OCI-LY1 (cell line): ENCODE data around the gene UQCRHL.

ENCODE experiments used
- EZH2 ChIP-seq: fragments of 200-600 bp; sonication (generic), shearing (Covaris generic); IDR thresholded peaks from 2 replicates; pipeline ENCODE4 v1.8.0; 2017; ENCODE audit warnings: borderline replicate concordance, mixed run types, mild to moderate bottlenecking, antibody characterized with exemption, low read length, moderate library complexity, mixed read lengths
- TF ChIP-seq, protein P1 (sequence below): fragments of 200-600 bp; sonication (generic), shearing (Covaris generic); IDR thresholded peaks from 2 replicates; pipeline ENCODE4 v1.5.1; 2017; ENCODE audit warnings: mild to moderate bottlenecking, antibody characterized with exemption, low read length, moderate library complexity, mixed read lengths

- TF ChIP-seq, protein P1, sequence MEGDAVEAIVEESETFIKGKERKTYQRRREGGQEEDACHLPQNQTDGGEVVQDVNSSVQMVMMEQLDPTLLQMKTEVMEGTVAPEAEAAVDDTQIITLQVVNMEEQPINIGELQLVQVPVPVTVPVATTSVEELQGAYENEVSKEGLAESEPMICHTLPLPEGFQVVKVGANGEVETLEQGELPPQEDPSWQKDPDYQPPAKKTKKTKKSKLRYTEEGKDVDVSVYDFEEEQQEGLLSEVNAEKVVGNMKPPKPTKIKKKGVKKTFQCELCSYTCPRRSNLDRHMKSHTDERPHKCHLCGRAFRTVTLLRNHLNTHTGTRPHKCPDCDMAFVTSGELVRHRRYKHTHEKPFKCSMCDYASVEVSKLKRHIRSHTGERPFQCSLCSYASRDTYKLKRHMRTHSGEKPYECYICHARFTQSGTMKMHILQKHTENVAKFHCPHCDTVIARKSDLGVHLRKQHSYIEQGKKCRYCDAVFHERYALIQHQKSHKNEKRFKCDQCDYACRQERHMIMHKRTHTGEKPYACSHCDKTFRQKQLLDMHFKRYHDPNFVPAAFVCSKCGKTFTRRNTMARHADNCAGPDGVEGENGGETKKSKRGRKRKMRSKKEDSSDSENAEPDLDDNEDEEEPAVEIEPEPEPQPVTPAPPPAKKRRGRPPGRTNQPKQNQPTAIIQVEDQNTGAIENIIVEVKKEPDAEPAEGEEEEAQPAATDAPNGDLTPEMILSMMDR = no peak
- no peak for TF ChIP-seq EZH2
These were observed 43.1 kb downstream of the UQCRHL start for GRCh38 chr1:15764269-15764764.
